ENCODE results near the gene STK36. TPM values are rescaled to one million over a fixed set of nuclear protein-coding genes. Genes with fewer than 3 reads are reported as not detected.
"Not testable (repeated sequence)": the region's sequence is repeated elsewhere in the genome, so short reads cannot be mapped to it uniquely, and the experiment has no call there.

Gene STK36
- total RNA-seq, 3 donors from 2014 or later: 15.7 to 18.3 (median 15.7) TPM

- not testable (repeated sequence) for H3K27me3 Mint-ChIP-seq (ENCODE audit: low read depth); H3K4me3 Mint-ChIP-seq; H3K9me3 Mint-ChIP-seq; DNase-seq; H3K4me1 Mint-ChIP-seq (ENCODE audit: low read depth)
- ATAC-seq: peak; percentile 78 to 80
- peaks cover 24% of the 10 kb centered on the region for H3K36me3 Mint-ChIP-seq (ENCODE audit: insufficient read depth)
Measured at GRCh38 chr2:218687400-218688060, 15.6 kb downstream of the STK36 start.

- Mint-ChIP-seq H3K27me3 (ENCODE audit: low read depth) (no peaks in the 10 kb centered on the region), H3K9me3 (no peaks in the 10 kb centered on the region), H3K36me3 (ENCODE audit: insufficient read depth) (peaks cover 27% of the 10 kb centered on the region), H3K4me1 (ENCODE audit: low read depth) (no peaks in the 10 kb centered on the region), H3K4me3 (no peak overlapping the region)
- ATAC-seq: no peak
- no peak for DNase-seq
Measured at GRCh38 chr2:218691234-218691633, 19.3 kb downstream of the STK36 start.

GRCh38 chr2:218694405-218695145 lies 22.7 kb downstream of the STK36 start:
- ATAC-seq (no peak), DNase-seq (no peak)
- H3K4me1 Mint-ChIP-seq (ENCODE audit: low read depth): no peaks in the 10 kb centered on the region
- no peak overlapping the region for H3K4me3 Mint-ChIP-seq
- no peaks in the 10 kb centered on the region for H3K9me3 Mint-ChIP-seq
- peaks cover 27% of the 10 kb centered on the region for H3K36me3 Mint-ChIP-seq (ENCODE audit: insufficient read depth)
- no peaks in the 10 kb centered on the region for H3K27me3 Mint-ChIP-seq (ENCODE audit: low read depth)

- no peaks in the 10 kb centered on the region for H3K27me3 Mint-ChIP-seq (ENCODE audit: low read depth)
- DNase-seq (no peak), ATAC-seq (no peak)
- no peaks in the 10 kb centered on the region for H3K4me1 Mint-ChIP-seq (ENCODE audit: low read depth)
- peaks cover 16% of the 10 kb centered on the region for H3K36me3 Mint-ChIP-seq (ENCODE audit: insufficient read depth)
- H3K9me3 Mint-ChIP-seq: no peaks in the 10 kb centered on the region
- no peak overlapping the region for H3K4me3 Mint-ChIP-seq
Measured at GRCh38 chr2:218698885-218699284, 27.0 kb downstream of the STK36 start.

GRCh38 chr2:218701806-218702205 lies 29.9 kb downstream of the STK36 start:
- no peak for ATAC-seq
- no peaks in the 10 kb centered on the region for H3K9me3 Mint-ChIP-seq
- no peaks in the 10 kb centered on the region for H3K4me1 Mint-ChIP-seq (ENCODE audit: low read depth)
- DNase-seq: no peak
- H3K27me3 Mint-ChIP-seq (ENCODE audit: low read depth): peaks cover 6% of the 10 kb centered on the region
- no peak overlapping the region for H3K4me3 Mint-ChIP-seq
- H3K36me3 Mint-ChIP-seq (ENCODE audit: insufficient read depth): peaks cover 11% of the 10 kb centered on the region

GRCh38 chr2:218703341-218703740 lies 31.5 kb downstream of the STK36 start:
- ATAC-seq (no peak), DNase-seq (no peak)
- H3K4me1 Mint-ChIP-seq (ENCODE audit: low read depth): no peaks in the 10 kb centered on the region
- no peaks in the 10 kb centered on the region for H3K9me3 Mint-ChIP-seq
- peaks cover 11% of the 10 kb centered on the region for H3K36me3 Mint-ChIP-seq (ENCODE audit: insufficient read depth)
- H3K27me3 Mint-ChIP-seq (ENCODE audit: low read depth): peaks cover 10% of the 10 kb centered on the region
- no peak overlapping the region for H3K4me3 Mint-ChIP-seq

GRCh38 chr2:218708086-218708485 lies 36.2 kb downstream of the STK36 start:
- Mint-ChIP-seq H3K4me3 (no peak overlapping the region), H3K27me3 (ENCODE audit: low read depth) (peaks cover 10% of the 10 kb centered on the region), H3K36me3 (ENCODE audit: insufficient read depth) (no peaks in the 10 kb centered on the region), H3K4me1 (ENCODE audit: low read depth) (peaks cover 8% of the 10 kb centered on the region), H3K9me3 (no peaks in the 10 kb centered on the region)
- no peak for DNase-seq
- no peak for ATAC-seq

- no peaks in the 10 kb centered on the region for H3K9me3 Mint-ChIP-seq
- peaks cover 14% of the 10 kb centered on the region for H3K4me1 Mint-ChIP-seq (ENCODE audit: low read depth)
- ATAC-seq (no peak), DNase-seq (no peak)
- H3K27me3 Mint-ChIP-seq (ENCODE audit: low read depth): peaks cover 10% of the 10 kb centered on the region
- H3K4me3 Mint-ChIP-seq: peak overlapping the region; percentile 94
- peaks cover 7% of the 10 kb centered on the region for H3K36me3 Mint-ChIP-seq (ENCODE audit: insufficient read depth)
Measured at GRCh38 chr2:218709908-218710307, 38.0 kb downstream of the STK36 start.

GRCh38 chr2:218710334-218710686 lies 38.4 kb downstream of the STK36 start:
- DNase-seq: no peak
- no peaks in the 10 kb centered on the region for H3K9me3 Mint-ChIP-seq
- ATAC-seq: no peak
- H3K4me1 Mint-ChIP-seq (ENCODE audit: low read depth): peaks cover 14% of the 10 kb centered on the region
- peak overlapping the region; percentile 94 for H3K4me3 Mint-ChIP-seq
- peaks cover 10% of the 10 kb centered on the region for H3K27me3 Mint-ChIP-seq (ENCODE audit: low read depth)
- peaks cover 7% of the 10 kb centered on the region for H3K36me3 Mint-ChIP-seq (ENCODE audit: insufficient read depth)

- Mint-ChIP-seq H3K4me3 (peak within 1 kb of the TSS; percentile 94), H3K36me3 (ENCODE audit: insufficient read depth) (peaks cover 8% of the 10 kb centered on the region), H3K9me3 (no peaks in the 10 kb centered on the region), H3K27me3 (ENCODE audit: low read depth) (peaks cover 10% of the 10 kb centered on the region), H3K4me1 (ENCODE audit: low read depth) (peaks cover 14% of the 10 kb centered on the region)
- ATAC-seq (peak; percentile 98 to 99), DNase-seq (peak; percentile 98)
Measured at GRCh38 chr2:218710687-218711549, 39.0 kb downstream of the STK36 start, which contains the start of gene TTLL4. TTLL4 (plus strand) TSS chr2:218710835; CDS start chr2:218737677, 26,842 bp downstream.

GRCh38 chr2:218711550-218711929 lies 39.7 kb downstream of the STK36 start:
- Mint-ChIP-seq H3K4me1 (ENCODE audit: low read depth) (peaks cover 14% of the 10 kb centered on the region), H3K27me3 (ENCODE audit: low read depth) (peaks cover 6% of the 10 kb centered on the region), H3K4me3 (peak overlapping the region; percentile 94), H3K9me3 (no peaks in the 10 kb centered on the region), H3K36me3 (ENCODE audit: insufficient read depth) (peaks cover 11% of the 10 kb centered on the region)
- DNase-seq (no peak), ATAC-seq (no peak)

GRCh38 chr2:218713922-218714321 lies 42.0 kb downstream of the STK36 start:
- DNase-seq: no peak
- H3K27me3 Mint-ChIP-seq (ENCODE audit: low read depth): no peaks in the 10 kb centered on the region
- H3K4me1 Mint-ChIP-seq (ENCODE audit: low read depth): peaks cover 18% of the 10 kb centered on the region
- no peak overlapping the region for H3K4me3 Mint-ChIP-seq
- ATAC-seq: no peak
- no peaks in the 10 kb centered on the region for H3K9me3 Mint-ChIP-seq
- peaks cover 11% of the 10 kb centered on the region for H3K36me3 Mint-ChIP-seq (ENCODE audit: insufficient read depth)

GRCh38 chr2:218716070-218716469 lies 44.2 kb downstream of the STK36 start:
- ATAC-seq: no peak
- Mint-ChIP-seq H3K27me3 (ENCODE audit: low read depth) (no peaks in the 10 kb centered on the region), H3K36me3 (ENCODE audit: insufficient read depth) (peaks cover 18% of the 10 kb centered on the region), H3K4me3 (no peak overlapping the region), H3K4me1 (ENCODE audit: low read depth) (peaks cover 18% of the 10 kb centered on the region), H3K9me3 (no peaks in the 10 kb centered on the region)
- no peak for DNase-seq

- H3K27me3 Mint-ChIP-seq (ENCODE audit: low read depth): no peaks in the 10 kb centered on the region
- H3K9me3 Mint-ChIP-seq: no peaks in the 10 kb centered on the region
- peaks cover 18% of the 10 kb centered on the region for H3K36me3 Mint-ChIP-seq (ENCODE audit: insufficient read depth)
- peaks cover 11% of the 10 kb centered on the region for H3K4me1 Mint-ChIP-seq (ENCODE audit: low read depth)
- ATAC-seq (no peak), DNase-seq (no peak)
- H3K4me3 Mint-ChIP-seq: no peak overlapping the region
Measured at GRCh38 chr2:218717262-218717661, 45.4 kb downstream of the STK36 start.

All from activated T-cell treated with anti-CD3 and anti-CD28 coated beads, Interleukin-2, amount 50 U/mL, for 4 hours (primary cell).